Heart right ventricle (tissue), 16 donors: ENCODE data around the gene CORIN. TPM values are rescaled to one million over a fixed set of nuclear protein-coding genes. Genes with fewer than 3 reads are reported as not detected.
A peak's percentile ranks its signal among the peaks of the same experiment; 100 is the strongest.

Experiments
- ATAC-seq, 8 donors: fragments of 200-7000 bp; cut with Tn5 transposase; one replicate each; pipeline ENCODE4 v1.9.1; 2020; ENCODE audit warnings: mild to moderate bottlenecking in 8 of 8, moderate library complexity in 8 of 8, moderate number of reproducible peaks in 1 of 8
- DNase-seq, 2 donors: peaks; one replicate each; pipeline ENCODE4 v3.0.0-alpha.2; 2020
- H3K27ac ChIP-seq, 10 donors: fragments of 200-600 bp; sonication (generic) in 2 of 10; one replicate each; pipeline versions ENCODE4 v1.5.0 to v1.8.0; 2020 to 2022; ENCODE audit warnings: mild to moderate bottlenecking in 3 of 10
- H3K27me3 ChIP-seq, 7 donors: fragments of 200-600 bp; one replicate each; pipeline ENCODE4 v1.8.0; 2021 to 2022; ENCODE audit warnings: mild to moderate bottlenecking in 2 of 7
- H3K36me3 ChIP-seq, 9 donors: fragments of 200-600 bp; sonication (generic) in 1 of 9; one replicate each; pipeline versions ENCODE4 v1.5.0 to v1.8.0; 2020 to 2022; ENCODE audit warnings: mild to moderate bottlenecking in 2 of 9
- H3K4me1 ChIP-seq, 9 donors: fragments of 200-600 bp; sonication (generic) in 1 of 9; one replicate each; pipeline versions ENCODE4 v1.5.0 to v1.8.0; 2020 to 2022; ENCODE audit warnings: mild to moderate bottlenecking in 4 of 9
- H3K4me3 ChIP-seq, 10 donors: fragments of 200-600 bp; sonication (generic) in 2 of 10; one replicate each; pipeline versions ENCODE4 v1.5.0 to v1.8.0; 2020 to 2022; ENCODE audit warnings: mild to moderate bottlenecking in 7 of 10, moderate library complexity in 2 of 10
- H3K9me3 ChIP-seq, 11 donors: fragments of 200-600 bp in 10 of 11; sonication (generic) in 2 of 11; one replicate each; pipeline versions ENCODE4 v1.5.0 to v1.8.0; 2013 to 2022; ENCODE audit warnings: mild to moderate bottlenecking in 2 of 11, control low read depth in 1 of 11, moderate library complexity in 1 of 11
- WGBS, 2 donors: extraction: QIAGEN DNeasy Blood & Tissue Kit; methylation state at CpG; one replicate each; pipeline ENCODE4 v1.1.7; 2013; ENCODE audit warnings: inconsistent platforms in 1 of 2; 5-methylcytosine and 5-hydroxymethylcytosine counted together
- intact Hi-C, 10 donors: fragments of 100-400 bp; cut with DNase I; formaldehyde crosslinking; loops; one replicate each; pipeline versions ENCODE4 v1.11.1 to v1.14.2; 2022
- polyA plus RNA-seq, 2 donors: library from polyadenylated mRNA; stranded (reverse); fragments of 200-250 nt; gene quantifications; one replicate each; pipeline ENCODE4 v1.2.3, GENCODE V29; 2013
- total RNA-seq, 10 donors: library from RNA; stranded (reverse); fragmentation: NEBNext Ultra II Directional in 3 of 10; extraction: Animal tissue kit (Norgen Biotek cat#: 25700) in 3 of 10; gene quantifications; one replicate each; pipeline versions ENCODE4 v1.2.1 to v1.2.4, GENCODE V29; 2021 to 2023
- TF ChIP-seq, protein P1 (sequence below), 9 donors: fragments of 200-600 bp; sonication (generic) in 2 of 9; IDR thresholded peaks; one replicate each; pipeline versions ENCODE4 v1.5.0 to v1.8.0; 2021 to 2022; ENCODE audit warnings: antibody characterized with exemption in 9 of 9, mild to moderate bottlenecking in 5 of 9, moderate library complexity in 1 of 9
- donor health status: Arrhythmogenic right ventricular cardiomyopathy.
- donor health status: ischemic (EF 13 %, LVEDD 7.1; RV severe dilation, severe dysfunction).
- donor health status: healthy with polysubstance abuse.
- donor health status: DM: no; HTN: yes; CAD: no.
- donor health status: DM: no; HTN: no; CAD: no.
- donor health status: ischemic (EF 25% LVEDD 6.9; RV normal size, moderate dysfunction).
- donor health status: ischemic (EF 25% LVEDD 5.7; RV mildly dilated, moderate dysfunction).
- donor health status: healthy.
- donor health status: DM: yes; HTN: yes; CAD: no.
- donor health status: Ischemic cardiomyopathy.
- donor health status: ischemic (EF 35%, LVEDD 5.7; RV mildly dilated, moderate dysfunction).
- donor health status: nonischemic (EF 11% LVEDD 7.7; RV severe dilation, severe dysfunction).
- donor health status: DM: yes; HTN: yes; CAD: no.
- donor health status: PGD.
- donor health status: ischemic (EF 29% LVEDD 5.4; RV normal size, mild dysfunction).
- donor health status: nonischemic (EF 23%, LVEDD 6.1; RV moderate dilation, normal function).

The CORIN gene
- total and polyA plus RNA-seq, 12 donors = 8.4 to 159 (median 70.2) TPM

GRCh38 chr4:47705326-47705981 lies 132.4 kb downstream of the CORIN start:
- TF ChIP-seq, protein P1, sequence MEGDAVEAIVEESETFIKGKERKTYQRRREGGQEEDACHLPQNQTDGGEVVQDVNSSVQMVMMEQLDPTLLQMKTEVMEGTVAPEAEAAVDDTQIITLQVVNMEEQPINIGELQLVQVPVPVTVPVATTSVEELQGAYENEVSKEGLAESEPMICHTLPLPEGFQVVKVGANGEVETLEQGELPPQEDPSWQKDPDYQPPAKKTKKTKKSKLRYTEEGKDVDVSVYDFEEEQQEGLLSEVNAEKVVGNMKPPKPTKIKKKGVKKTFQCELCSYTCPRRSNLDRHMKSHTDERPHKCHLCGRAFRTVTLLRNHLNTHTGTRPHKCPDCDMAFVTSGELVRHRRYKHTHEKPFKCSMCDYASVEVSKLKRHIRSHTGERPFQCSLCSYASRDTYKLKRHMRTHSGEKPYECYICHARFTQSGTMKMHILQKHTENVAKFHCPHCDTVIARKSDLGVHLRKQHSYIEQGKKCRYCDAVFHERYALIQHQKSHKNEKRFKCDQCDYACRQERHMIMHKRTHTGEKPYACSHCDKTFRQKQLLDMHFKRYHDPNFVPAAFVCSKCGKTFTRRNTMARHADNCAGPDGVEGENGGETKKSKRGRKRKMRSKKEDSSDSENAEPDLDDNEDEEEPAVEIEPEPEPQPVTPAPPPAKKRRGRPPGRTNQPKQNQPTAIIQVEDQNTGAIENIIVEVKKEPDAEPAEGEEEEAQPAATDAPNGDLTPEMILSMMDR (IDR thresholded peaks at IDR 0.05) = peak; percentile 17 to 56 (median 46)
- intact Hi-C loops = loop anchor here in 6 of 10 donors (1.0 to 10.0 kb wide), 5 partner anchors 42 to 133 kb away; partner anchors contain the start of gene CORIN (in 2 of the 6)
- Histone ChIP-seq H3K27ac (peak overlapping the region in 5 of 10 donors; percentile 9 to 70 (median 55)), H3K9me3 (no peaks in the 10 kb centered on the region), H3K4me3 (peak overlapping the region in 9 of 10 donors; percentile 2 to 41 (median 33)), H3K36me3 (no peaks in the 10 kb centered on the region), H3K27me3 (peaks cover 0 to 5% (median 0%) of the 10 kb centered on the region in 7 donors), H3K4me1 (peaks cover 0 to 19% (median 8%) of the 10 kb centered on the region in 9 donors)
- ATAC-seq (peak in 6 of 8 donors; percentile 9 to 82 (median 42)), DNase-seq (no peak)
- 35 to 38% methylated on average over 7 of the region's 7 CpGs for WGBS, 2 donors

GRCh38 chr4:47704693-47705325 lies 133.1 kb downstream of the CORIN start:
- Histone ChIP-seq H3K9me3 (no peaks in the 10 kb centered on the region), H3K36me3 (no peaks in the 10 kb centered on the region), H3K27ac (peak overlapping the region in 4 of 10 donors; percentile 9 to 70 (median 59)), H3K27me3 (peaks cover 0 to 5% (median 0%) of the 10 kb centered on the region in 7 donors), H3K4me1 (peaks cover 0 to 20% (median 8%) of the 10 kb centered on the region in 9 donors), H3K4me3 (peak overlapping the region in 9 of 10 donors; percentile 2 to 41 (median 33))
- intact Hi-C loops = loop anchor here in 9 of 10 donors (1.0 to 10.0 kb wide), 6 partner anchors 42 to 134 kb away; partner anchors contain the start of gene CORIN (in 4 of the 9)
- DNase-seq (peak; percentile 34 to 38), ATAC-seq (peak; percentile 80 to 97 (median 90))
- 27 to 38% methylated on average over 11 of the region's 11 CpGs for WGBS, 2 donors
- TF ChIP-seq, protein P1 (IDR thresholded peaks at IDR 0.05) = peak in 8 of 9 donors; percentile 36 to 65 (median 48)

DNA sequence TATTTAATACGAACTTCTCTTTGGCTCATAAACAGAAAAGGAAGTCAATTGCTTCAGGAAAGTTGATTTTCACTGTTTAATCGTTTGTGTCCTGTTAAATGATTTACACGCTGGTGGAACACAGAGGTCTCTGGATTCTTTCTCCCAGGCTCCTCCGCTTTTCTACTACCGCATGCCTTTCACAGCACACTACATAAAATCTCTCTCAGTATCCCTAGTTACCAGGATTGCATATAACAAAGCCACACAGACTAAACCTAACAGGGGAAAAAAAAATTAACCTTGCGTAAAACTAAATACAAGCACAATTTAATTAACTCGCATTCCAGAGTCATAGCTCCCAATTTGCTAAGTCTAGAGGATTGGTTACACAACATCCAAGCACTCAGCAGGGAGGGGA lies 133.9 kb downstream of the CORIN start:
- Histone ChIP-seq H3K9me3 (no peaks in the 10 kb centered on the region), H3K27me3 (peaks cover 0 to 5% (median 0%) of the 10 kb centered on the region in 7 donors), H3K4me3 (no peak overlapping the region), H3K36me3 (no peaks in the 10 kb centered on the region), H3K27ac (no peak overlapping the region), H3K4me1 (peaks cover 0 to 20% (median 8%) of the 10 kb centered on the region in 9 donors)
- intact Hi-C loops = loop anchor here in 8 of 10 donors (1.0 to 10.0 kb wide), 5 partner anchors 131 to 135 kb away; partner anchors contain the start of gene CORIN (in 4 of the 8)
- ATAC-seq = no peak
- TF ChIP-seq, protein P1 (IDR thresholded peaks at IDR 0.05) = no peak
- no peak for DNase-seq
- WGBS, 2 donors = 65 to 68% methylated on average over 7 of the region's 7 CpGs

- intact Hi-C loops = loop anchor here in 3 of 10 donors (5.0 to 10.0 kb wide), 2 partner anchors 132 to 134 kb away; partner anchors contain the start of gene CORIN (in 3 of the 3)
These were observed 134.9 kb downstream of the CORIN start for GRCh38 chr4:47703008-47703407.

More at GRCh38 chr4:47703008-47703407, 134.9 kb downstream of the CORIN start:
- Histone ChIP-seq H3K4me3 (no peak overlapping the region), H3K27ac (no peak overlapping the region), H3K9me3 (no peaks in the 10 kb centered on the region), H3K4me1 (peaks cover 0 to 20% (median 8%) of the 10 kb centered on the region in 9 donors), H3K27me3 (peaks cover 0 to 5% (median 0%) of the 10 kb centered on the region in 7 donors), H3K36me3 (no peaks in the 10 kb centered on the region)
- DNase-seq (no peak), ATAC-seq (no peak)
- WGBS, 2 donors = 48 to 67% methylated on average over 5 of the region's 5 CpGs
- TF ChIP-seq, protein P1 (IDR thresholded peaks at IDR 0.05) = no peak
